ENCODE measurements around the gene TCF7L1.
A peak's percentile ranks its signal among the peaks of the same experiment; 100 is the strongest.

TCF7L1 gene

GRCh38 chr2:85257359-85257969 is 124.3 kb downstream of the TCF7L1 start:
- DNase-seq = no peak

DNA sequence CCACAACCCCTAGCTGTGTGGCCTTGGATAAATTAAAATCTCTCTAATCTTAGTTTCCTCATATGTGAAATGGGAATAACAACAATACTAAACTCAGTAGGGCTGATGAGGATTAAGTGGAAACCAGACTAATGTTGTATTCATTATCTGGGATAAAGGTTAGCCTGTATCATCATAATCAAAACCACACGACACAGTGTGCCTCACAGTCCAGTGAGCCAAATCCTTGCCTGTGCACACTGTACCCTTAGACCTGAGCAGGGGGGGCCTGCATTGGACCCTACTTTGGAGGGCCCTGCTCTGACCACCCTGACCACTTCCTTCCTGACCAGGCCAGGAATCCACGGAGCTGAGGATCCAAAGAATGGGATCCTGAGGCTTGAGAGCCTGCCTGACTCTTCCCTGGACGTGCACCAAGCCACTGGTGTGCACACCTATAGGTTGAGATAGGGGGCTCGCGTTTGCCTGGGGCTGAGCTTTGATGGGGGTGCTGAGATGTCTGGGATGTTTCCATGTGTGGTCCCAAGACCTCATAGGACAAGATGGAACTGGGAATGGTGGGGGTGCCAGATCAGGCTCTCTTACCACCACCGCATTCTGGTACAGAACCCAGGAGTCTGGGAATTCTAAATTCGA is 124.9 kb downstream of the TCF7L1 start:
- DNase-seq = no peak

GRCh38 chr2:85259101-85259590 is 126.0 kb downstream of the TCF7L1 start:
- no peak for DNase-seq

GRCh38 chr2:85259879-85260278 is 126.7 kb downstream of the TCF7L1 start:
- DNase-seq = no peak

GRCh38 chr2:85263591-85263990 is 130.4 kb downstream of the TCF7L1 start:
- no peak for DNase-seq

GRCh38 chr2:85264471-85264870 is 131.3 kb downstream of the TCF7L1 start:
- no peak for DNase-seq

DNA sequence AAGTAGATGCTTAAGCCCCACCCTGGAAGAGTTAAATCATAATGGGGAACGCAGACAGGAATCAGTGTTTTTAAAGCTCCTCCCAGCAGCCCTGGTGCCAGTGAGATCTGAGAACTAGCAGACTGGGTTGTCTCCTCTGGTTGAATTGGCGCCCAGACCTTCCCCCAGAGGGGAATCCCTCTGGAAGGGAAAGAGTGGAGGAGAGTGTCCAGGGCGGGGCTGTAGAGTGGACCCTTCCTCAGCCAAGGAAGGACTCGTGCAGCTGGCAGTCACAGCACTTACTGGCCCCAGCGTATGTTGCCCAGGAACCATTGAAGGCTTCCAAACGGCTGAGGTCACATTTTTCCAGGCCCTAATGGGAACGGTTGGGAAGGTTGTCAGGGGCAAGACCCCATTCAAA is 132.1 kb downstream of the TCF7L1 start:
- no peak for DNase-seq

DNA sequence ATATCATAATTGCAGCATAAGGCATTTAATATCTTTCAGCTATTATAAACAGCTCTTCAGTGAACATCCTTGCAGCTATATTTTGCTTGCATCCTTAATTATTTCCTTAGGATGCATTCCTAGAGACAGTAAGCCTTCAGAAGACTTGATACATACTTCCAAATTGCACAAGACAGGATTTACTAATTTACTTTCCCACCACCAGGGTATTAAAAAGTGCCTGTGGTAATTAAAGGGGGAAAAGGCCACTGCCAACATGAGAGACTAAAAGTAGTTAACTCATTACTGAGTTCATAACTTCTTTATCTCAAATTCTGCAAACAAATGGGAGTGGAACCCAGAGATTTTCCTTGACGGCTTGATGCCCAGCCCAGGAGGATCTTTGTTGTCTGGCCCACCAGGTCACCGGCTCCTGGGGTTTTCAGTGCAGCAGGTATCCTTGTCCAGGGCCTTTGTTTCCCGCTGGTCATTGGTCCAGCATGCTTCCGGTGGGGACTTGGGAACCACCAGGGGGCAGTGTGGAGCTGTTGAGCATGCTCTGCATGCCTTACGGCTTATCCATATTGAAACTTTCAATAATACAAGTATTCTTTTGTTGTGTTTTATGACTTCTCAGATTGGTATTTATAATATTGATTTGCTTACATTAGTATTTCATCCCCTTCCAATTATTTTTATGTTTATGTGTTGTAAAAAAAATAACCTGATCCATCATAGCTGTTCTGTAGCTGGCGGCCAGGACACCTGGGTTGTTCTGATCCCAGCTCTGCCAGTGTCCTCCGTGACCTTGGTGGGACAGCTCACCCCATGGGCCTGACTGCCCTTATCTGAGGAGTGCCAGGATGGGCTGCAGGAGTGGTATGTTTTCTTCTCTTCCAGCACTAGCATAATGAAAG is 133.2 kb downstream of the TCF7L1 start:
- peak; percentile 21 for DNase-seq

- DNase-seq = peak; percentile 45
Observed at GRCh38 chr2:85269959-85270358, 136.8 kb downstream of the TCF7L1 start.

GRCh38 chr2:85272357-85272756 is 139.2 kb downstream of the TCF7L1 start:
- no peak for DNase-seq

GRCh38 chr2:85273738-85274731 is 140.8 kb downstream of the TCF7L1 start:
- peak; percentile 77 for DNase-seq

GRCh38 chr2:85275984-85276540 is 142.9 kb downstream of the TCF7L1 start:
- no peak for DNase-seq

DNA sequence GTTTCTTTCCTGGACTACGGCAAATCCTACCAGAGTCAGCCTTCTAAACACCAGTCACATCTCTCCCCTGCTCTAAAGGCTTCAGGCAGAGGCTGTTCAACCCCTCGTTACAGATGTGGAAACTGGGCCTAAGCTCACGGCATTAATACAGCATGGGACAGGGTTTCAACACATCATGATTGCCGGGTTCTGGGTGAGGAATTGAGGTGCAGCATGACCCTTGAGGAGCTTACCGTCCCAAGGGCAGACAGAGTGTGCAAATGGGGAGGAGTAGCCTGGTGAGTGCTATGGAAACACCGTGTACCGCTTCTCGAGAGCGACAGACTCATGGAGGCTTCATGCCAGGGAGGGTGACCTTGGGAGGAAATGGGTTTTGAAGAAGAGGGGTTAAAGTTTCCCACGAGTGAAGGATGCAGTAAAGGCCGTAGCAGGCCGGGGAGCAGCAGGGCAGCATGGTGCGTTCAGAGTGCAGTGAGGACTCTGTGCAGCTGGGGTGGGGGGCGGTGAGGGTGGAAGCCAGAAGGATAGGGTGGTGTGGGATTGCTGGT is 143.5 kb downstream of the TCF7L1 start:
- DNase-seq = no peak

- DNase-seq = no peak
Observed at GRCh38 chr2:85277416-85278158, 144.4 kb downstream of the TCF7L1 start.

DNA sequence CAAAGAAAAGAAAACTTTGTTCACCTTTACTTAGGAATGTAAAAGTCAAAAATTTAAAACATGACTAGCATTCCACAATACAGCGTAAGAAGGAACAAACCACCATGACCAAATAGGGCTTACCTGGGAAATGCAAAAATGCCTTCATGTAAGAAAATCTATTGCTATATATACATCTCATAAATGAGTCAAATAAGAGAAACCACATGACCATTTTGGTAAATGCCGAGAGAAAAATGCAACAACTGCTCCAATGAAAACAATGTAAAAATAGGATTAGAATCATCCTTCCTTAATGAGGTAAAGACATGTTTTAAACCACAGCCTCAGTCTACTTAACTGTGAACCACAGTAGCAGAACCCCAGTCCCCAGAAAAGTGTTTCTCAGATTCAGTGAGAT is 145.2 kb downstream of the TCF7L1 start:
- DNase-seq = no peak

- no peak for DNase-seq
Observed at GRCh38 chr2:85281553-85281952, 148.4 kb downstream of the TCF7L1 start.

- no peak for DNase-seq
Observed at GRCh38 chr2:85282914-85283313, 149.7 kb downstream of the TCF7L1 start.

DNA sequence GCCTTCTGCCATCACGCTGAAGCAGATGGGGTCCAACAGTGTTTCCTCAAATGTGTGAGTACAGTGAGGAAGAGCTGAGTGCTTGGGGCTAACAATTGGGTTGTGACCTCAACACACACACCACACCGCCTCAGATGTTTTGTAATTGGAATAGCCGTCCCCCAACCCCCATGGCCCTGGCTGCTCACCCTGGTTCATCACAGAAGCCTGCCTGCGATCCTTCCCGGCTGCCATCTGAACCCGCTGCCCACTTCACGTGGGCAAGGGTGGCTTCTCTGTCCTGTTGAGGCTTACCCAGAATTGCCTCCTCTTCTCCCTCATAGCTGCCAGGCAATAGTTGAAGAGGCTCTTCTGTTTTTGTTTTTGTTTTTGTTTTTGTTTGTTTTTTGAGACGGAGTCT is 150.4 kb downstream of the TCF7L1 start:
- DNase-seq = no peak

- DNase-seq = no peak
Observed at GRCh38 chr2:85286918-85287317, 153.7 kb downstream of the TCF7L1 start.

GRCh38 chr2:85287721-85288120 is 154.5 kb downstream of the TCF7L1 start:
- DNase-seq = no peak

DNA sequence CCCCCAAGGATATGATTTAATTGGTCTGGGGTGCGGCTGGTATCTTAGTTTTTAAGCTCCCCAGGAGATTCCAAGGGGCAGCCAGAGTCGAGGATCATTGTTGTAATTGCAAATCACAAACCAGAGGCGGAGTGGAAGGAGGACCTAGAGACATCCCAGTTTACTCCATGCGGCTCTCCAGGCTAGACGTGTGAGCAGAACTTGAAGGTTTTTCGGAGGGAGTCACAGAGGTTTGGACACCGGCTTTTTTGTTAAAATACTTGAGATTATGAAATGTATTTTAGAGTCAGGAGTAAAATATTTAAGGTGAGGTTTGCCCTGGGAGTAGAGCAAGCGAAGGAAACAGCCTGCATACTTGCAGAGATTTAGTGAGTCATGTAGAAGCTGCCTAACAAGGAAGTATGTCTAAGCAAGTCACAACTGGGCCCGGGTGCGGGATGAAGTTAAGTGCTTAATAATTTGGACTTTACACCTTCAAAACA is 155.1 kb downstream of the TCF7L1 start:
- no peak for DNase-seq
